Hepatocyte (in vitro differentiated cells): Measurements from ENCODE around the gene TIPARP.

Experiments
- CTCF ChIP-seq: fragments of 200-600 bp; sonication (generic); IDR thresholded peaks from 2 replicates; pipeline ENCODE4 v1.5.1; 2016; ENCODE audit warnings: antibody characterized with exemption, mild to moderate bottlenecking; ENCODE audit not compliant: poor library complexity
- EZH2 ChIP-seq: fragments of 200-600 bp; sonication (generic); IDR thresholded peaks from 2 replicates; pipeline ENCODE4 v1.6.1; 2016; ENCODE audit warnings: antibody characterized with exemption, mild to moderate bottlenecking, borderline replicate concordance
- EZH2phosphoT487 ChIP-seq: fragments of 200-600 bp; sonication (generic); IDR thresholded peaks from one replicate; pipeline ENCODE4 v1.6.1; 2018; ENCODE audit warnings: antibody characterized with exemption, mild to moderate bottlenecking, low read depth, moderate library complexity; ENCODE audit not compliant: unreplicated experiment, severe bottlenecking

GRCh38 chr3:156633335-156633734 is 41.1 kb upstream of the TIPARP start:
- TF ChIP-seq CTCF (no peak), EZH2 (no peak), EZH2phosphoT487 (no peak)
